A549 (cell line): ENCODE results near the gene RNF220. TPM values are rescaled to one million over a fixed set of nuclear protein-coding genes. Genes with fewer than 3 reads are reported as not detected.

Experiments used
- ATAC-seq, 2 experiments: fragments of 200-7000 bp in 1 of 2; fragments of >200 bp in 1 of 2; cut with Nextera tagmentation in 1 of 2; cut with Tn5 transposase in 1 of 2; 3 replicates each; pipeline versions ENCODE4 v1.8.0 to v1.9.1; 2018 to 2020; ENCODE audit warnings: mild to moderate bottlenecking in 1 of 2, moderate library complexity in 1 of 2
- CTCF ChIA-PET: fragments of 300-600 bp; sonication (Branson Sonifier 250); formaldehyde crosslinking; extraction: SDS; loops from one replicate; lab custom pipeline; 2021; ENCODE audit warnings: antibody characterized with exemption, inconsistent platforms; lab: Yijun Ruan, JAX
- POLR2A ChIA-PET: fragments of 350-600 bp; formaldehyde crosslinking; extraction: SDS; loops from one replicate; lab custom pipeline; 2021; ENCODE audit warnings: antibody characterized with exemption, inconsistent platforms; lab: Yijun Ruan, JAX
- DNase-seq, 2 experiments: peaks; one replicate each; pipeline versions ENCODE4 v3.0.0 to v3.0.0-alpha.2; 2011 to 2016; ENCODE audit warnings: low read depth in 1 of 2, low spot score in 1 of 2
- FAIRE-seq: peaks from 2 replicates; lab custom pipeline; 2011; peaks lifted over from hg19 to GRCh38; lab: Jason Lieb, UNC
- H3K27ac ChIP-seq, 2 experiments: fragments of >200 bp; sonication (Bioruptor Twin); formaldehyde crosslinking; 3 replicates each; pipeline ENCODE4 v1.5.1; 2016 to 2017
- H3K4me1 ChIP-seq: fragments of >200 bp; sonication (Bioruptor Twin); formaldehyde crosslinking; 3 replicates; pipeline ENCODE4 v1.6.1; 2016
- H3K4me2 ChIP-seq: fragments of >200 bp; sonication (Bioruptor Twin); formaldehyde crosslinking; 3 replicates; pipeline ENCODE4 v1.6.1; 2016
- H3K4me3 ChIP-seq: fragments of >200 bp; sonication (Bioruptor Twin); formaldehyde crosslinking; 3 replicates; pipeline ENCODE4 v1.5.1; 2016
- H3K9me3 ChIP-seq: fragments of >200 bp; sonication (Bioruptor Twin); formaldehyde crosslinking; 3 replicates; pipeline ENCODE4 v1.6.1; 2016
- BHLHE40 ChIP-seq: IDR thresholded peaks from 2 replicates; pipeline ENCODE4 v1.6.1; 2012; ENCODE audit warnings: low read depth, low read length, inconsistent platforms
- EP300 ChIP-seq, 2 experiments: fragments of >200 bp; sonication (Bioruptor Twin); formaldehyde crosslinking; IDR thresholded peaks; 2 replicates in 1 of 2; 3 replicates in 1 of 2; pipeline ENCODE4 v1.6.1; 2016 to 2017
- ESRRA ChIP-seq: fragments of 150-350 bp; IDR thresholded peaks from 2 replicates; pipeline ENCODE4 v1.6.1; 2014; ENCODE audit warnings: mild to moderate bottlenecking, low read length, borderline replicate concordance
- FOSB ChIP-seq: fragments of 250-450 bp; sonication (Bioruptor Pico); IDR thresholded peaks from 2 replicates; pipeline ENCODE4 v1.5.0; 2020; ENCODE audit warnings: mild to moderate bottlenecking, moderate library complexity
- FOXS1 ChIP-seq: fragments of 250-450 bp; sonication (Bioruptor Pico); IDR thresholded peaks from 2 replicates; pipeline ENCODE4 v1.5.0; 2020; ENCODE audit warnings: mild to moderate bottlenecking, moderate library complexity
- HEYL ChIP-seq: fragments of 250-450 bp; sonication (Bioruptor Pico); IDR thresholded peaks from 2 replicates; pipeline ENCODE4 v1.8.0; 2021; ENCODE audit warnings: mild to moderate bottlenecking, moderate library complexity
- HOXA7 ChIP-seq: fragments of 250-450 bp; sonication (Bioruptor Pico); IDR thresholded peaks from 2 replicates; pipeline ENCODE4 v1.5.0; 2020; ENCODE audit warnings: mild to moderate bottlenecking, moderate library complexity
- HOXB13 ChIP-seq: fragments of 250-450 bp; sonication (Bioruptor Pico); IDR thresholded peaks from 2 replicates; pipeline ENCODE4 v1.5.0; 2020; ENCODE audit warnings: low read depth, mild to moderate bottlenecking, moderate library complexity
- HOXB5 ChIP-seq: fragments of 250-450 bp; sonication (Bioruptor Pico); IDR thresholded peaks from 2 replicates; pipeline ENCODE4 v1.5.0; 2020; ENCODE audit warnings: mild to moderate bottlenecking, moderate library complexity
- JUN ChIP-seq, 2 experiments: fragments of >200 bp; sonication (Bioruptor Twin); formaldehyde crosslinking; IDR thresholded peaks; 2 replicates in 1 of 2; 3 replicates in 1 of 2; pipeline ENCODE4 v1.6.1; 2016 to 2017
- JUNB ChIP-seq: fragments of >200 bp; sonication (Bioruptor Twin); formaldehyde crosslinking; IDR thresholded peaks from 2 replicates; pipeline ENCODE4 v1.6.1; 2016
- MAFK ChIP-seq: fragments of 450-650 bp; IDR thresholded peaks from 2 replicates; pipeline ENCODE4 v1.6.1; 2014; ENCODE audit not compliant: partially characterized antibody
- MAX ChIP-seq: IDR thresholded peaks from 2 replicates; pipeline ENCODE4 v1.6.1; 2012
- MAZ ChIP-seq: fragments of 150-350 bp; IDR thresholded peaks from 2 replicates; pipeline ENCODE4 v1.6.1; 2014; ENCODE audit warnings: antibody characterized with exemption, low read depth, low read length, borderline replicate concordance
- NR3C1 ChIP-seq: fragments of >200 bp; sonication (Bioruptor Twin); formaldehyde crosslinking; IDR thresholded peaks from 3 replicates; pipeline ENCODE4 v1.6.1; 2017
- PHF8 ChIP-seq: fragments of 200-600 bp; sonication (generic); IDR thresholded peaks from 2 replicates; pipeline ENCODE4 v1.6.1; 2016; ENCODE audit warnings: low read depth, mild to moderate bottlenecking, antibody characterized with exemption, moderate library complexity, borderline replicate concordance
- POLR2A ChIP-seq: IDR thresholded peaks from 2 replicates; pipeline ENCODE4 v1.6.1; 2012; ENCODE audit warnings: mild to moderate bottlenecking, low read length
- RAD21 ChIP-seq, 2 experiments: fragments of >200 bp in 1 of 2; sonication (Bioruptor Twin) in 1 of 2; formaldehyde crosslinking in 1 of 2; IDR thresholded peaks in 1 of 2; conservative IDR thresholded peaks in 1 of 2; 2 replicates in 1 of 2; 3 replicates in 1 of 2; pipeline ENCODE4 v1.6.1; 2012 to 2018; ENCODE audit warnings: inconsistent platforms in 1 of 2
- RCOR1 ChIP-seq: fragments of 150-350 bp; IDR thresholded peaks from 2 replicates; pipeline ENCODE4 v1.6.1; 2014; ENCODE audit warnings: antibody characterized with exemption, low read length, low read depth
- RFX5 ChIP-seq: fragments of 450-650 bp; IDR thresholded peaks from 2 replicates; pipeline ENCODE4 v1.7.1; 2014; ENCODE audit warnings: antibody characterized with exemption, mild to moderate bottlenecking, moderate library complexity
- RNF2 ChIP-seq: fragments of 200-600 bp; sonication (generic); IDR thresholded peaks from 2 replicates; pipeline ENCODE4 v1.6.1; 2016; ENCODE audit warnings: low read depth, mild to moderate bottlenecking, antibody characterized with exemption, moderate library complexity, borderline replicate concordance
- SMC3 ChIP-seq: fragments of >200 bp; sonication (Bioruptor Twin); formaldehyde crosslinking; IDR thresholded peaks from 3 replicates; pipeline ENCODE4 v1.6.1; 2018; ENCODE audit warnings: inconsistent platforms
- SREBF2 ChIP-seq: fragments of 450-650 bp; IDR thresholded peaks from 2 replicates; pipeline ENCODE4 v1.6.1; 2014; ENCODE audit warnings: mild to moderate bottlenecking, moderate library complexity
- TFCP2L1 ChIP-seq: fragments of 250-450 bp; sonication (Bioruptor Pico); IDR thresholded peaks from 2 replicates; pipeline ENCODE4 v1.5.0; 2021; ENCODE audit warnings: mild to moderate bottlenecking
- TP53 ChIP-seq: fragments of 250-450 bp; sonication (Bioruptor Pico); IDR thresholded peaks from 2 replicates; pipeline ENCODE4 v1.5.0; 2021; ENCODE audit warnings: mild to moderate bottlenecking, moderate library complexity
- ZFP36 ChIP-seq: fragments of 450-650 bp; IDR thresholded peaks from 2 replicates; pipeline ENCODE4 v1.6.1; 2014; ENCODE audit warnings: borderline replicate concordance; ENCODE audit not compliant: partially characterized antibody
- WGBS: methylation state at CpG from one replicate; pipeline ENCODE4 v1.1.6; 2017; ENCODE audit errors: missing lambda C conversion rate; 5-methylcytosine and 5-hydroxymethylcytosine counted together
- polyA plus RNA-seq, 4 experiments: library from polyadenylated mRNA; depleted of rRNA in 3 of 4; stranded (reverse); fragments of >200 nt; fragmentation: RNase III in 1 of 4; extraction: RNeasy Plus Mini Kit Qiagen cat#74134 plus additional on column Dnase treatment in 1 of 4; gene quantifications; 2 replicates in 3 of 4; 3 replicates in 1 of 4; pipeline ENCODE4 v1.2.3, GENCODE V29; 2011 to 2017
- TF ChIP-seq, protein P1 (sequence below): fragments of 450-650 bp; IDR thresholded peaks from 2 replicates; pipeline ENCODE4 v1.6.1; 2014; ENCODE audit warnings: antibody characterized with exemption
- TF ChIP-seq, protein P2 (sequence below): fragments of >200 bp; sonication (Bioruptor Twin); formaldehyde crosslinking; IDR thresholded peaks from 3 replicates; pipeline ENCODE4 v1.5.1; 2016
- TF ChIP-seq, protein P3 (sequence below): fragments of 250-450 bp; sonication (Bioruptor Pico); IDR thresholded peaks from 2 replicates; pipeline ENCODE4 v1.5.0; 2021; ENCODE audit warnings: mild to moderate bottlenecking, moderate library complexity, borderline replicate concordance
- TF ChIP-seq, protein P4 (sequence below): IDR thresholded peaks from 2 replicates; pipeline ENCODE4 v1.6.1; 2012

Gene RNF220
- polyA plus RNA-seq, 2 of the 4 experiments (the other 2 are of a cell fraction) = 53.4 to 54.5 TPM

DNA sequence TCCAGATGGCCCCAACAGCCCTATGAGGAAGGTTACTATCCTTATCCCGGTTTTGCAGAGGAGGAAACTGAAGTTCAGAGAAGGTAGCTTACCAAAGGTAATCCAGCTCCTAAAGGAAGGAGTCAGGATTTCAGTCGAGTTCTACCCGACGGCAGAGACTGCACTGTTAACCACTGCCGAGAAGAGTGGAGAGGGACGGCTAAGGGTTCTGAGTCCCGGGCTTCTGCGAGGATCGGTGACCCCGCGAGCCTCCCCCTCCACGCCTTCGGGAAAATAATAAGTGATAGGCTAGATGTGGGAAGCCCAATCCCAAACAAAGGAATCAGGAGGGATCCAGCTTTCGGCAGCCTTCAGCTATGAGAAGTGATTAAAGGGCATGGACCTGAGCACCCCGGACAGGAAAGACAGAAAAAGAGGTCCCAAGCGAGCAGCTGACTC, 268.6 kb downstream of the RNF220 start:
- Histone ChIP-seq H3K27ac (peak overlapping the region; percentile 90 to 95), H3K9me3 (no peaks in the 10 kb centered on the region), H3K4me1 (peaks cover 25% of the 10 kb centered on the region)
- TF ChIP-seq MAZ = no peak
- TF ChIP-seq, protein P1, sequence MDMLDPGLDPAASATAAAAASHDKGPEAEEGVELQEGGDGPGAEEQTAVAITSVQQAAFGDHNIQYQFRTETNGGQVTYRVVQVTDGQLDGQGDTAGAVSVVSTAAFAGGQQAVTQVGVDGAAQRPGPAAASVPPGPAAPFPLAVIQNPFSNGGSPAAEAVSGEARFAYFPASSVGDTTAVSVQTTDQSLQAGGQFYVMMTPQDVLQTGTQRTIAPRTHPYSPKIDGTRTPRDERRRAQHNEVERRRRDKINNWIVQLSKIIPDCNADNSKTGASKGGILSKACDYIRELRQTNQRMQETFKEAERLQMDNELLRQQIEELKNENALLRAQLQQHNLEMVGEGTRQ = no peak
- no peak for TF ChIP-seq ESRRA
- TF ChIP-seq NR3C1 = no peak
- TF ChIP-seq, protein P2, sequence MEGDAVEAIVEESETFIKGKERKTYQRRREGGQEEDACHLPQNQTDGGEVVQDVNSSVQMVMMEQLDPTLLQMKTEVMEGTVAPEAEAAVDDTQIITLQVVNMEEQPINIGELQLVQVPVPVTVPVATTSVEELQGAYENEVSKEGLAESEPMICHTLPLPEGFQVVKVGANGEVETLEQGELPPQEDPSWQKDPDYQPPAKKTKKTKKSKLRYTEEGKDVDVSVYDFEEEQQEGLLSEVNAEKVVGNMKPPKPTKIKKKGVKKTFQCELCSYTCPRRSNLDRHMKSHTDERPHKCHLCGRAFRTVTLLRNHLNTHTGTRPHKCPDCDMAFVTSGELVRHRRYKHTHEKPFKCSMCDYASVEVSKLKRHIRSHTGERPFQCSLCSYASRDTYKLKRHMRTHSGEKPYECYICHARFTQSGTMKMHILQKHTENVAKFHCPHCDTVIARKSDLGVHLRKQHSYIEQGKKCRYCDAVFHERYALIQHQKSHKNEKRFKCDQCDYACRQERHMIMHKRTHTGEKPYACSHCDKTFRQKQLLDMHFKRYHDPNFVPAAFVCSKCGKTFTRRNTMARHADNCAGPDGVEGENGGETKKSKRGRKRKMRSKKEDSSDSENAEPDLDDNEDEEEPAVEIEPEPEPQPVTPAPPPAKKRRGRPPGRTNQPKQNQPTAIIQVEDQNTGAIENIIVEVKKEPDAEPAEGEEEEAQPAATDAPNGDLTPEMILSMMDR = no peak
- TF ChIP-seq FOSB (CRISPR knock-in tag) = no peak
- TF ChIP-seq RAD21 (conservative IDR thresholded peaks at IDR 0.05 in 1 of 2, IDR thresholded peaks at IDR 0.05 in 1 of 2) = no peak
- no peak for TF ChIP-seq JUNB
- TF ChIP-seq HOXB13 (CRISPR knock-in tag) = no peak
- TF ChIP-seq ZFP36 = no peak
- no peak for TF ChIP-seq RNF2
- TF ChIP-seq EP300 (IDR thresholded peaks at IDR 0.05) = no peak
- no peak for TF ChIP-seq POLR2A
- TF ChIP-seq RCOR1 = no peak
- no peak for TF ChIP-seq HOXB5 (CRISPR knock-in tag)
- no peak for TF ChIP-seq MAFK
- TF ChIP-seq HOXA7 (CRISPR knock-in tag) = no peak
- TF ChIP-seq HEYL (CRISPR knock-in tag) = no peak
- no peak for TF ChIP-seq SREBF2
- TF ChIP-seq SMC3 = no peak
- TF ChIP-seq, all 56 proteins: peak for 0
- Histone ChIP-seq H3K4me3 (peak overlapping the region; percentile 57), H3K4me2 (peak overlapping the region; percentile 93)
- FAIRE-seq = no peak
- WGBS = 7% methylated on average over 16 of the region's 16 CpGs
- DNase-seq = no peak
- CTCF ChIA-PET = interaction anchor here (2.2 to 7.2 kb wide), 2 partner anchors 21 to 40 kb away, joined by 5 to 34 read pairs; no protein-coding TSS in a partner anchor
- peak; percentile 1 to 22; a peak in 4 of 6 replicates for ATAC-seq
- POLR2A ChIA-PET = interaction anchor here (0.6 to 2.2 kb wide), 11 partner anchors 8 to 57 kb away, joined by 3 to 28 read pairs (median 4); no protein-coding TSS in a partner anchor

GRCh38 chr1:44674113-44675000, 269.3 kb downstream of the RNF220 start, which contains the start of the genes ARMH1 and TMEM53:
Gene ARMH1, plus strand, starts transcription at chr1:44674714. Its CDS starts 14,984 bp downstream, at chr1:44689698.
Gene TMEM53, minus strand, starts transcription at chr1:44674481. Its CDS starts 90 bp downstream, at chr1:44674391.
- peak; percentile 96 to 98 for DNase-seq
- peak; percentile 96 to 97 for ATAC-seq
- Histone ChIP-seq H3K4me3 (peak within 1 kb of the TSS; percentile 57), H3K27ac (peak within 1 kb of the TSS; percentile 90 to 95), H3K4me2 (peak within 1 kb of the TSS; percentile 93), H3K4me1 (peaks cover 25% of the 10 kb centered on the region), H3K9me3 (no peaks in the 10 kb centered on the region)
- ChIA-PET CTCF (interaction anchor here (0.5 to 7.2 kb wide), 6 partner anchors 9 to 43 kb away, joined by 3 to 34 read pairs (median 4); no protein-coding TSS in a partner anchor), POLR2A (interaction anchor here (0.6 to 2.2 kb wide), 11 partner anchors 9 to 56 kb away, joined by 3 to 28 read pairs (median 4); no protein-coding TSS in a partner anchor)
- FAIRE-seq = no peak
- TF ChIP-seq, protein P1 = no peak
- peak; percentile 54 for TF ChIP-seq POLR2A
- TF ChIP-seq TP53 (CRISPR knock-in tag) = no peak
- no peak for TF ChIP-seq FOXS1 (CRISPR knock-in tag)
- TF ChIP-seq, protein P3, sequence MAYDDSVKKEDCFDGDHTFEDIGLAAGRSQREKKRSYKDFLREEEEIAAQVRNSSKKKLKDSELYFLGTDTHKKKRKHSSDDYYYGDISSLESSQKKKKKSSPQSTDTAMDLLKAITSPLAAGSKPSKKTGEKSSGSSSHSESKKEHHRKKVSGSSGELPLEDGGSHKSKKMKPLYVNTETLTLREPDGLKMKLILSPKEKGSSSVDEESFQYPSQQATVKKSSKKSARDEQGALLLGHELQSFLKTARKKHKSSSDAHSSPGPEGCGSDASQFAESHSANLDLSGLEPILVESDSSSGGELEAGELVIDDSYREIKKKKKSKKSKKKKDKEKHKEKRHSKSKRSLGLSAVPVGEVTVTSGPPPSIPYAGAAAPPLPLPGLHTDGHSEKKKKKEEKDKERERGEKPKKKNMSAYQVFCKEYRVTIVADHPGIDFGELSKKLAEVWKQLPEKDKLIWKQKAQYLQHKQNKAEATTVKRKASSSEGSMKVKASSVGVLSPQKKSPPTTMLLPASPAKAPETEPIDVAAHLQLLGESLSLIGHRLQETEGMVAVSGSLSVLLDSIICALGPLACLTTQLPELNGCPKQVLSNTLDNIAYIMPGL (CRISPR knock-in tag) = no peak
- TF ChIP-seq MAX = peak; percentile 40; the same call in 1 of the 2 replicates
- peak; percentile 76 for TF ChIP-seq RFX5
- peak; percentile 62; the same call in 1 of the 2 replicates for TF ChIP-seq PHF8
- TF ChIP-seq, protein P4, sequence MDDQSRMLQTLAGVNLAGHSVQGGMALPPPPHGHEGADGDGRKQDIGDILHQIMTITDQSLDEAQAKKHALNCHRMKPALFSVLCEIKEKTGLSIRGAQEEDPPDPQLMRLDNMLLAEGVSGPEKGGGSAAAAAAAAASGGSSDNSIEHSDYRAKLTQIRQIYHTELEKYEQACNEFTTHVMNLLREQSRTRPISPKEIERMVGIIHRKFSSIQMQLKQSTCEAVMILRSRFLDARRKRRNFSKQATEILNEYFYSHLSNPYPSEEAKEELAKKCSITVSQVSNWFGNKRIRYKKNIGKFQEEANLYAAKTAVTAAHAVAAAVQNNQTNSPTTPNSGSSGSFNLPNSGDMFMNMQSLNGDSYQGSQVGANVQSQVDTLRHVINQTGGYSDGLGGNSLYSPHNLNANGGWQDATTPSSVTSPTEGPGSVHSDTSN = peak; percentile 96
- peak; percentile 32; the same call in 1 of the 2 replicates for TF ChIP-seq BHLHE40
- TF ChIP-seq JUN (IDR thresholded peaks at IDR 0.05) = peak in 1 of 2 experiments; percentile 45; a peak in 2 of 5 replicates
- TF ChIP-seq TFCP2L1 (CRISPR knock-in tag) = no peak
- WGBS = 0% methylated on average over 14 of the region's 56 CpGs
